ENCODE measurements around the gene ABHD16A.

- TF ChIP-seq POLR2AphosphoS5 (IDR thresholded peaks at IDR 0.05) = peak in 1 of 2 donors; percentile 71
- peak in 1 of 6 experiments; percentile 6 for TF ChIP-seq CTCF (IDR thresholded peaks at IDR 0.05)
Measured at GRCh38 chr6:31652925-31653724, 50.0 kb downstream of the ABHD16A start.

Data from upper lobe of left lung (tissue), 4 donors.